Measurements from ENCODE around the gene RAB25. TPM values are rescaled to one million over a fixed set of nuclear protein-coding genes. Genes with fewer than 3 reads are reported as not detected.

RAB25 gene
- total and polyA plus RNA-seq, 8 donors = 36.7 to 267 (median 192) TPM

DNA sequence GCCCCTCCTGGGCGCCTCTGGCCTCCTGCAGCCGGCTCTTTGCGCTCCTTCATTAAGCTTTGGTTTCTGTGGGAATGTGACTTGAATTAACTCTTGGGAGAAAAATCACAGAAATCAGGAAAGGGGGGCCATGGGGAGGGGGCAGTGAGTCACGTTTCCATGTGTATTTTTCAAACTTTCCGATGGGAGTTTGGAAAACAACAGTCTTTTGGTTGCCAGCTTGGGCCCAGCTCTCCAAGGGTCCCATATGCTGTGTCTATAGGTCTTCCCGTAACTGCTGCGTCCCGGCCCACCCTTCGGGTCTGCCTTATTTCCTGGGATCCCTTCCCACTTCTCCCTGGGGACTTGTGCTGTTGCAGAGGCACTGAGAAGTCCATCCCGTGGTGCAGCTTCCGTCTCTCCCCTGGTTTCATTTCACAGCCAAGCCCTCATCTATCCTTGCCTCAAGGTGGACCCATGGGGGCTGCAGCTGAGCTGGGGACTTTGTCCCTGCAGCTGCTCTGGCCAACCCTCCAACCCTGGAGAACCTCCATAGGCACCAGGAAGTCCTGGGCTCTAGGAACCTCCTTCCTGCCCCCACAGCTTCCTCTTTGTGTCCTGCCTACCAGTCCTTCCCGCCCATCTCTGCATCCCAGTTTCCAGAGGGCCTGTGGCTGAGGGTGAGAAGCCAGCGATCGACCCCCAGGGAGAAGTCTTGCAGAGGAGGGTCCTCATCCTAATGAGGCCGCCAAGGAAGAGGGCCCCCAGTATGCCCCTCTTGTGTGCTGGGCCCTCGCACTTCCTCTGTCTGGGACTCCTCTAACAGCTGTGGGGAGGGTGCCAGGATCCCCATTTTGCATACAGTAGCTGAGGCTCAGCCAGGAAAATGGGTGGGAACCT is 41.9 kb downstream of the RAB25 start:
- TF ChIP-seq, protein P1, sequence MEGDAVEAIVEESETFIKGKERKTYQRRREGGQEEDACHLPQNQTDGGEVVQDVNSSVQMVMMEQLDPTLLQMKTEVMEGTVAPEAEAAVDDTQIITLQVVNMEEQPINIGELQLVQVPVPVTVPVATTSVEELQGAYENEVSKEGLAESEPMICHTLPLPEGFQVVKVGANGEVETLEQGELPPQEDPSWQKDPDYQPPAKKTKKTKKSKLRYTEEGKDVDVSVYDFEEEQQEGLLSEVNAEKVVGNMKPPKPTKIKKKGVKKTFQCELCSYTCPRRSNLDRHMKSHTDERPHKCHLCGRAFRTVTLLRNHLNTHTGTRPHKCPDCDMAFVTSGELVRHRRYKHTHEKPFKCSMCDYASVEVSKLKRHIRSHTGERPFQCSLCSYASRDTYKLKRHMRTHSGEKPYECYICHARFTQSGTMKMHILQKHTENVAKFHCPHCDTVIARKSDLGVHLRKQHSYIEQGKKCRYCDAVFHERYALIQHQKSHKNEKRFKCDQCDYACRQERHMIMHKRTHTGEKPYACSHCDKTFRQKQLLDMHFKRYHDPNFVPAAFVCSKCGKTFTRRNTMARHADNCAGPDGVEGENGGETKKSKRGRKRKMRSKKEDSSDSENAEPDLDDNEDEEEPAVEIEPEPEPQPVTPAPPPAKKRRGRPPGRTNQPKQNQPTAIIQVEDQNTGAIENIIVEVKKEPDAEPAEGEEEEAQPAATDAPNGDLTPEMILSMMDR (IDR thresholded peaks at IDR 0.05) = no peak
- TF ChIP-seq EP300 (IDR thresholded peaks at IDR 0.05) (no peak), POLR2AphosphoS5 (IDR thresholded peaks at IDR 0.05) (no peak), POLR2A (IDR thresholded peaks at IDR 0.05) (no peak)
- Histone ChIP-seq H3K9me3 (no peaks in the 10 kb centered on the region), H3K4me1 (peaks cover 40 to 80% (median 62%) of the 10 kb centered on the region in 4 donors), H3K36me3 (no peaks in the 10 kb centered on the region), H3K27me3 (no peaks in the 10 kb centered on the region), H3K4me3 (no peak overlapping the region), H3K27ac (peak overlapping the region; percentile 72 to 96 (median 93))
- DNase-seq = peak in 1 of 2 donors; percentile 80
- intact Hi-C loops (cut with DNase I; ENCODE audit: low total_unique reads) = no loop called here
- 64 to 85% (median 70%) methylated on average over 14 to 16 of the region's 16 CpGs for WGBS, 5 donors

- intact Hi-C loops (cut with DNase I; ENCODE audit: low total_unique reads) = no loop called here
- Histone ChIP-seq H3K4me3 (peak overlapping the region in 1 of 4 donors; percentile 1), H3K4me1 (peaks cover 40 to 83% (median 63%) of the 10 kb centered on the region in 4 donors), H3K36me3 (no peaks in the 10 kb centered on the region), H3K27ac (peak overlapping the region; percentile 72 to 96 (median 93)), H3K9me3 (no peaks in the 10 kb centered on the region), H3K27me3 (no peaks in the 10 kb centered on the region)
- peak in 1 of 2 donors; percentile 78 for DNase-seq
- WGBS, 5 donors = 34 to 60% (median 55%) methylated on average over 8 to 9 of the region's 9 CpGs
- TF ChIP-seq, protein P1 (IDR thresholded peaks at IDR 0.05) = no peak
- TF ChIP-seq POLR2A (IDR thresholded peaks at IDR 0.05) = no peak
These were observed 42.6 kb downstream of the RAB25 start for GRCh38 chr1:156103521-156103947.

GRCh38 chr1:156104065-156104810 is 43.3 kb downstream of the RAB25 start:
- peak; percentile 70 to 98 for DNase-seq
- Histone ChIP-seq H3K36me3 (no peaks in the 10 kb centered on the region), H3K4me3 (peak overlapping the region in 1 of 4 donors; percentile 1), H3K4me1 (peaks cover 40 to 83% (median 64%) of the 10 kb centered on the region in 4 donors), H3K27ac (peak overlapping the region; percentile 90 to 96 (median 94)), H3K27me3 (no peaks in the 10 kb centered on the region), H3K9me3 (no peaks in the 10 kb centered on the region)
- no peak for TF ChIP-seq POLR2A (IDR thresholded peaks at IDR 0.05)
- TF ChIP-seq POLR2AphosphoS5 (IDR thresholded peaks at IDR 0.05) = peak in 1 of 3 donors; percentile 36
- TF ChIP-seq, protein P1 (IDR thresholded peaks at IDR 0.05) = no peak
- 28 to 36% (median 33%) methylated on average over 15 of the region's 15 CpGs for WGBS, 5 donors
- intact Hi-C loops (cut with DNase I; ENCODE audit: low total_unique reads) = no loop called here
